Liver (tissue), 9 donors: ENCODE data around the gene ADTRP. TPM values are rescaled to one million over a fixed set of nuclear protein-coding genes. Genes with fewer than 3 reads are reported as not detected.

Source experiments
- DNase-seq: peaks from one replicate; pipeline ENCODE4 v3.0.0-alpha.2; 2017; ENCODE audit warnings: low spot score
- H3K27ac ChIP-seq, 2 donors: one replicate each; pipeline ENCODE4 v1.7.0; 2013; ENCODE audit warnings: inconsistent platforms in 2 of 2, low read length in 2 of 2, control low read depth in 1 of 2, low read depth in 1 of 2, mild to moderate bottlenecking in 1 of 2
- H3K27me3 ChIP-seq, 4 donors: one replicate each; pipeline versions ENCODE4 v1.6.1 to v1.7.0; 2013; ENCODE audit warnings: low read length in 3 of 4, inconsistent platforms in 1 of 4, mild to moderate bottlenecking in 1 of 4, moderate library complexity in 1 of 4; ENCODE audit not compliant: control insufficient read depth in 4 of 4, insufficient read depth in 4 of 4
- H3K36me3 ChIP-seq, 4 donors: one replicate each; pipeline versions ENCODE4 v1.6.1 to v1.7.0; 2013; ENCODE audit warnings: low read length in 3 of 4, mild to moderate bottlenecking in 3 of 4, low read depth in 1 of 4, moderate library complexity in 1 of 4; ENCODE audit not compliant: control insufficient read depth in 4 of 4, insufficient read depth in 3 of 4
- H3K4me1 ChIP-seq, 4 donors: one replicate each; pipeline versions ENCODE4 v1.6.1 to v1.7.0; 2013; ENCODE audit warnings: low read length in 3 of 4, mild to moderate bottlenecking in 3 of 4, moderate library complexity in 1 of 4; ENCODE audit not compliant: control insufficient read depth in 4 of 4, insufficient read depth in 4 of 4
- H3K4me3 ChIP-seq, 3 donors: one replicate each; pipeline versions ENCODE4 v1.6.1 to v1.7.0; 2013; ENCODE audit warnings: low read length in 3 of 3, control low read depth in 1 of 3, low read depth in 1 of 3, mild to moderate bottlenecking in 1 of 3
- H3K9ac ChIP-seq, 2 donors: one replicate each; pipeline ENCODE4 v1.7.0; 2013; ENCODE audit warnings: low read length in 2 of 2, mild to moderate bottlenecking in 2 of 2, moderate library complexity in 2 of 2, control low read depth in 1 of 2, low read depth in 1 of 2
- H3K9me3 ChIP-seq, 4 donors: one replicate each; pipeline versions ENCODE4 v1.6.1 to v1.7.0; 2013; ENCODE audit warnings: low read length in 3 of 4; ENCODE audit not compliant: control insufficient read depth in 4 of 4
- ATF3 ChIP-seq: IDR thresholded peaks from 2 replicates; pipeline ENCODE4 v1.6.1; 2016; ENCODE audit warnings: antibody characterized with exemption
- CTCF ChIP-seq: fragments of 150-350 bp; IDR thresholded peaks from 2 replicates; pipeline ENCODE4 v1.5.1; 2017; ENCODE audit warnings: improper control_type of control experiment, low read depth, low read length; ENCODE audit not compliant: missing input control
- EGR1 ChIP-seq, 2 donors: IDR thresholded peaks; 2 replicates each; pipeline ENCODE4 v1.6.1; 2016 to 2018; ENCODE audit warnings: antibody characterized with exemption in 2 of 2, low read depth in 2 of 2
- FOXA1 ChIP-seq: IDR thresholded peaks from 2 replicates; pipeline ENCODE4 v1.6.1; 2016; ENCODE audit warnings: antibody characterized with exemption
- FOXA2 ChIP-seq: IDR thresholded peaks from 2 replicates; pipeline ENCODE4 v1.6.1; 2016; ENCODE audit warnings: antibody characterized with exemption
- GABPA ChIP-seq, 2 donors: IDR thresholded peaks in 1 of 2; conservative IDR thresholded peaks in 1 of 2; 2 replicates each; pipeline ENCODE4 v1.6.1; 2016; ENCODE audit warnings: antibody characterized with exemption in 2 of 2, mild to moderate bottlenecking in 1 of 2, moderate library complexity in 1 of 2
- HNF4A ChIP-seq, 2 donors: conservative IDR thresholded peaks; 2 replicates each; pipeline ENCODE4 v1.6.1; 2016; ENCODE audit warnings: antibody characterized with exemption in 2 of 2, mild to moderate bottlenecking in 2 of 2
- HNF4G ChIP-seq: IDR thresholded peaks from 2 replicates; pipeline ENCODE4 v1.6.1; 2016; ENCODE audit warnings: antibody characterized with exemption
- JUND ChIP-seq, 2 donors: IDR thresholded peaks; 2 replicates each; pipeline ENCODE4 v1.6.1; 2016; ENCODE audit warnings: antibody characterized with exemption in 2 of 2
- MAX ChIP-seq: IDR thresholded peaks from 2 replicates; pipeline ENCODE4 v1.6.1; 2016; ENCODE audit warnings: antibody characterized with exemption
- RAD21 ChIP-seq, 2 donors: IDR thresholded peaks; 2 replicates each; pipeline ENCODE4 v1.6.1; 2016; ENCODE audit warnings: antibody characterized with exemption in 2 of 2, mild to moderate bottlenecking in 2 of 2
- REST ChIP-seq: IDR thresholded peaks from 2 replicates; pipeline ENCODE4 v1.6.1; 2016; ENCODE audit warnings: antibody characterized with exemption, mild to moderate bottlenecking
- RXRA ChIP-seq, 2 donors: IDR thresholded peaks; 2 replicates each; pipeline ENCODE4 v1.6.1; 2017 to 2018; ENCODE audit warnings: antibody characterized with exemption in 2 of 2, mild to moderate bottlenecking in 1 of 2
- SP1 ChIP-seq: IDR thresholded peaks from 2 replicates; pipeline ENCODE4 v1.6.1; 2018; ENCODE audit warnings: antibody characterized with exemption, mild to moderate bottlenecking
- YY1 ChIP-seq: IDR thresholded peaks from 2 replicates; pipeline ENCODE4 v1.6.1; 2016; ENCODE audit warnings: antibody characterized with exemption, mild to moderate bottlenecking
- WGBS: extraction: QIAGEN DNeasy Blood & Tissue Kit; methylation state at CpG from one replicate; pipeline ENCODE4 v1.1.7; 2013; 5-methylcytosine and 5-hydroxymethylcytosine counted together
- polyA plus RNA-seq, 2 donors: library from polyadenylated mRNA; stranded (reverse) in 1 of 2; unstranded in 1 of 2; fragments of 200-250 nt in 1 of 2; fragments of >200 nt in 1 of 2; fragmentation: Nextera tagmentation in 1 of 2; extraction: Ambion mirVana in 1 of 2; gene quantifications; one replicate each; pipeline versions ENCODE4 v1.2.1 to v1.2.3, GENCODE V29; 2013 to 2015
- total RNA-seq, 2 donors: library from RNA; depleted of rRNA; stranded (reverse); fragments of >200 nt; gene quantifications; one replicate each; pipeline ENCODE4 v1.2.3, GENCODE V29; 2014
- donor health status: healthy.
- donor health status: healthy.
- donor health status: healthy.
- donor health status: healthy.
- donor health status: healthy.

The ADTRP gene
- total and polyA plus RNA-seq, 4 donors = 0.21 to 2.0 (median 0.50) TPM; not detected in 1

GRCh38 chr6:11793277-11793676 lies 14.7 kb upstream of the ADTRP start:
- H3K4me1 ChIP-seq = peaks cover 0 to 11% (median 2%) of the 10 kb centered on the region in 4 donors
- H3K4me3 ChIP-seq = no peak overlapping the region
- H3K27me3 ChIP-seq = no peaks in the 10 kb centered on the region
- TF ChIP-seq JUND (IDR thresholded peaks at IDR 0.05) = no peak
- no peak for TF ChIP-seq CTCF
- TF ChIP-seq HNF4A (conservative IDR thresholded peaks at IDR 0.05) = no peak
- no peak for TF ChIP-seq HNF4G
- TF ChIP-seq MAX = no peak
- no peak for TF ChIP-seq RAD21 (IDR thresholded peaks at IDR 0.05)
- no peak for TF ChIP-seq EGR1 (IDR thresholded peaks at IDR 0.05; ENCODE audit: low read depth in 2 of 2)
- TF ChIP-seq RXRA (IDR thresholded peaks at IDR 0.05) = no peak
- no peak for TF ChIP-seq FOXA1
- no peak for TF ChIP-seq GABPA (IDR thresholded peaks at IDR 0.05 in 1 of 2, conservative IDR thresholded peaks at IDR 0.05 in 1 of 2)
- TF ChIP-seq ATF3 = no peak
- TF ChIP-seq FOXA2 = no peak
- no peak for TF ChIP-seq REST
- WGBS = 95% methylated on average over 1 of the region's 1 CpG
- H3K9ac ChIP-seq = no peak overlapping the region
- no peak overlapping the region for H3K27ac ChIP-seq
- no peaks in the 10 kb centered on the region for H3K36me3 ChIP-seq
- no peak for DNase-seq
- no peaks in the 10 kb centered on the region for H3K9me3 ChIP-seq

- H3K4me3 ChIP-seq = no peak overlapping the region
- no peak overlapping the region for H3K9ac ChIP-seq
- no peaks in the 10 kb centered on the region for H3K27me3 ChIP-seq
- no peak for DNase-seq
- no peaks in the 10 kb centered on the region for H3K36me3 ChIP-seq
- TF ChIP-seq SP1 (no peak), REST (no peak), FOXA2 (no peak), YY1 (no peak)
- no peak overlapping the region for H3K27ac ChIP-seq
- H3K9me3 ChIP-seq = no peaks in the 10 kb centered on the region
- H3K4me1 ChIP-seq = peaks cover 0 to 11% (median 2%) of the 10 kb centered on the region in 4 donors
- WGBS = 91% methylated on average over 8 of the region's 8 CpGs
Measured at GRCh38 chr6:11791354-11792107, 12.9 kb upstream of the ADTRP start.
